Hippocampal formation (tissue), 2 donors: Measurements from ENCODE around the gene CBR3.
"Not testable (repeated sequence)": the region's sequence is repeated elsewhere in the genome, so short reads cannot be mapped to it uniquely, and the experiment has no call there.

Experiments used
- DNase-seq, 2 donors: peaks; one replicate each; lab custom pipeline; 2025; lab: John Stamatoyannopoulos, UW

The CBR3 gene

DNA sequence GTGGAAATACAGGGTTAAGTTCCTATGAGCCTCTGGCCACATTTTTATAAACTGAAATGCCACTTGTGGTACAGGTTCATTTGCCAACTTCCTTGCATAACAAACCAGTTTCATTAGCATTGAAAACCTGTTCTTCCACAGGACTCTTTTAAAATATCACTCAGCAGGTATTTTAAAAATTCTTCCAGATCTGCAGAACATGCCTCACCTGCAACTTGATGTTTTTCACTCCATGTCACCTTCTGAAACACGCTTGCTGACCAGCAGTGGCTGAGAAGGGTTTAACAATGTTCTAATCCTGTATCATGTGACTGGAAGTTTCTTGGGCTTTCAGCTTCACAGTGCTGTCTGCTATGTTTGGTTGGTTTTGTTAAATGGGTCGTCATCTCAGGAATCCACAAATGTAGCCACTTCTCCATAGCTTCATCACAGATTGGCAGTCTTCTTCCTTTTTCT, 17.6 kb upstream of the CBR3 start:
- DNase-seq: no peak

GRCh38 chr21:36120304-36120888, 14.5 kb upstream of the CBR3 start:
- no peak for DNase-seq

- DNase-seq: no peak
These were observed 11.9 kb upstream of the CBR3 start for GRCh38 chr21:36122977-36123376.

GRCh38 chr21:36124395-36124794, 10.5 kb upstream of the CBR3 start:
- no peak for DNase-seq

DNA sequence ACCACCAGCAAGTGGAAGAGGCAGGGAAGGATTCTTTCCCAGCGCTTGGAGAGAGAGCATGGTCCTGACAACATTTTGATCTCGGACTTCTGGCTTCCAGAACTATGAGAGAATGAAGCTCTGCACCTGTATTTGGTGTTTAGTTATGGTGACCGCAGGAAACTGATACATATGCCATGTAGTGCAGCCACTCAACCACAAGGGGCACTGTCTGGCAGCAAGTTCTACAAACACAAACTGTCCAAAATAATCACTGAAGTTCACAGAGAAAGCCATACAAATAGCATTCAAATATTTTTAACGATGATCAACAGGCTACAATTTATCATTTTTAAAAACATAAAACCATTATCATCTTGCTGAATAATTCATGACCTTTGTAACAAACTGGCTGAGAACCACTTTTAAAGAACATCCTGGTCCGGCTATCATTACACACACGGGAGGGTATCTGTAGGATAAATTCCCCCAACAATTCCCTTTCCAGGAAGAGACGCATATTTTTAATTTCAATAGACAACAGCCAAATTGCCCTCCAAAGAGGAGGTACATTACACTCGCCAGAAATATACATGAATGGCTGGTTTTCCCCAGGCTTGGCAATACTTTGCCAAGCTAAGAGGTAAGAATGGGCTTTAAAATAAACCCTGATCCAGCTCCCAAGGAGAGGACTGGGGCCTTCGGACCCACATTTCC, 9.2 kb upstream of the CBR3 start:
- peak in 1 of 2 donors; percentile 36 for DNase-seq

- DNase-seq: no peak
These were observed 8.7 kb upstream of the CBR3 start for GRCh38 chr21:36126208-36126565.

- no peak for DNase-seq
These were observed 8.2 kb upstream of the CBR3 start for GRCh38 chr21:36126621-36127110.

- DNase-seq: no peak
These were observed 7.5 kb upstream of the CBR3 start for GRCh38 chr21:36127250-36127904.

- DNase-seq: no peak
These were observed 6.9 kb upstream of the CBR3 start for GRCh38 chr21:36127977-36128376.

DNA sequence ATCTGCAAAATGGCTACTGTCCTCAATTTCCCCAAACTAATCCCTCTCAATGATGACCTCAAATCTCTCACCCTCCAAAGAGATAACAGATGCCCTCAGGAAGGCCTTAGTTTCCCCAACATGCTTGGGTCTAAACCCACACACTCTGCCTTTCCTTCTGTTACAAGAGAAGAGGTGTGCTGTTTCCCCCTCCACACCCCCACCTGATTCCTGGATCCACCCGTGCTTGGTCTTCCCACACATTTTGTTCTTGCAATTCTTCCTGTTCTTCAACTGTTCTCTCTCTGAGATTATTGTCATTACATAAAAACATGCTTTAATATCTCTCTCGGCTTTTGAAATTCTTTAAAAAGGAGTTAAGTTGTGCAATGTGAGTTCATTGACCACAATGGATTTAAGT, 5.7 kb upstream of the CBR3 start:
- no peak for DNase-seq

GRCh38 chr21:36130414-36130762, 4.5 kb upstream of the CBR3 start:
- DNase-seq: not testable (repeated sequence)

DNA sequence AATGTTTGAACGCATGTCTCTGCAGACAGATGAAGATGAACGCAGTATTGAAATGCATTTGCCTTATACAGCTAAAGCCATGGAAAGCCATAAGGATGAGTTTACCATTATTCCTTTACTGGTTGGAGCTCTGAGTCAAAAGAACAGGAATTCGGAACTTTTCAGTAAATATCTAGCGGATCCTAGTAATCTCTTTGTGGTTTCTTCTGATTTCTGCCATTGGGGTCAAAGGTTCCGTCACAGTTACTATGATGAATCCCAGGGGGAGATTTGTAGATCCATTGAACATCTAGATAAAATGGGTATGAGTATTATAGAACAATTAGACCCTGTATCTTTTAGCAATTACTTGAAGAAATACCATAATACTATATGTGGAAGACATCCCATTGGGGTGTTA, 4.0 kb upstream of the CBR3 start:
- not testable (repeated sequence) for DNase-seq

GRCh38 chr21:36132696-36133095, 2.2 kb upstream of the CBR3 start:
- DNase-seq: no peak

DNA sequence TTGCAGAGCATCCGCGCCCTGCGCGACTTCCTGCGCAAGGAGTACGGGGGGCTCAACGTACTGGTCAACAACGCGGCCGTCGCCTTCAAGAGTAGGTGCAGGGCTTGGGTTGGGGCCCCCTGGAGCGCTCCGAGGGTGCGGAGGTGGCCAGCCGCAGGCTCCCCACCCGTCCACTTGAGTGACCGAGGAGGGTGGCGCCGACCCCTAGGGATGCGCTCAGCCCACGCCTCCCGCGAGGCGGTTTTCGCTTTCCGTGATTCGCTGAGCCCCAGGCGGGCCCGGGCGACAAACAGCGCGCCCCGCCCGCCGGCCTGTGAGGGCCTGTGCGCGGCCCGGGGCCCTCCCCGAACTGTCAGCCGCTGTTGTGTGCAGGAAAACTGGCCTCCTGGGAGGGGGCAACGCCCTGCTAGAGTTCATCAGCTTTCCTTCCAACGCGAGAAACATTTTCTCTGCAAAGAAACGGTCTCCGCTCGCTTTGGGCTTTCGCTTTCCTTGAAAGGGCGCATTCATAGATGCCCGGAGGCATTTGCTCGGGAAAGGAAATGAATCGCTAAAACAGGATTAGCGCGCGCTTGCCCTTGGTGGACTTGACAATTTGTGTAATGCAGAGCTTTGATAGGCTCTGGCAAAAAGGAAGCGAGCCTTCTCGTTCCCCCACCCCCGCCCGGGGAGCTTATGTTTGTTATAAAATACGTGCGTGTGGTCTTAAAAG, 668 bp downstream of the CBR3 start:
- DNase-seq: peak; percentile 39 to 50

DNA sequence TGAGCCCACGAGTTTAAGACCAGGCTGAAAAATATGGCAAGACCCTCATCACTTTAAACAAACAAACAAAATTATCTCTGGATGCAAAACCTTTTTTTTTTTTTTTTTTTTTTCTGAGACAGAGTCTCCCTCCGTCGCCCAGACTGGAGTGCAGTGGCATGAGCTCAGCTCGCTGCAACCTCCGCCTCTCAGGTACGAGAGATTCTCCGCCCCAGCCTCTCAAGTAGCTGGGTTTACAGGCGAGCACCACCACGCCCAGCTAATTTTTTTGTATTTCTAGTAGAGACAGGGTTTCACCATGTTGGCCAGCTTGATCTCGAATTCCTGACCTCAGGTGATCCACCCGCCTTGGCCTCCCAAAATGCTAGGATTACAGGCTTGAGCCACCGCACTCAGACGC, 4.9 kb downstream of the CBR3 start:
- not testable (repeated sequence) for DNase-seq

DNA sequence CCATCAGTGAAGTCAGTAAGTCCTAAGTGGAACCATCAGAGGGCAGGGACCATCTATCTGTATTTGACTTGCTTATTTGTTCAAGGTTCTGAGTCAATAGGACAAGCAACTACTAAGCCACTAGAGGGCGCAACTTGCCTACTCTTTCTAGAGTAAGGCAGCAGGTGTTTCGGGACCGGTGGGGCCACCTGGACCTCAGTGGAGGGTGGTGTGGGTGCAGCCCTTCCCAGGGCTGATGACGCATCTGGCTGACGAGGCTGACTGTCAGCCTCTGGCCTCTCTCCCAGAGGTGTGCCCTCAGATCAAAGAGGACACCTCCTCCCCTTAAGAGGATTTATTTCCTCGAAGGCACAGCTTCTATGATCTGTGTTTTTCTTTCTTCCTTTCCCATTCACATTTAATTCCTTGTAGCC, 6.6 kb downstream of the CBR3 start:
- DNase-seq: peak; percentile 66 to 88

DNA sequence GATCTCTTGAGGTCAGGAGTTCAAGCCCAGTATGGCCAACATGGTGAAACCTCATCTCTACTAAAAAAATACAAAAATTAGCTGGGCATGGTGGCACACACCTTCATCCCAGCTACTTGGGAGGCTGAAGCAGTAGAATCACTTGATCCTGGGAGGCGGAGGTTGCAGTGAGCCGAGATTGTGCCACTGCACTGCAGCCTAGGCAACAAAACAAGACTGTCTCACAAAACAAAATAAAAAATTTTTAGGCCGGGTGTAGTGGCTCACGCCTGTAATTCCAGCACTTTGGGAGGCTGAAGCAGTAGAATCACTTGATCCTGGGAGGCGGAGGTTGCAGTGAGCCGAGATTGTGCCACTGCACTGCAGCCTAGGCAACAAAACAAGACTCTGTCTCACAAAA, 9.4 kb downstream of the CBR3 start:
- DNase-seq: not testable (repeated sequence)

GRCh38 chr21:36145259-36145658, 10.4 kb downstream of the CBR3 start:
- DNase-seq: no peak

GRCh38 chr21:36147911-36148310, 13.0 kb downstream of the CBR3 start:
- no peak for DNase-seq

- DNase-seq: no peak
These were observed 14.0 kb downstream of the CBR3 start for GRCh38 chr21:36148886-36149285.

GRCh38 chr21:36149788-36150711, 15.2 kb downstream of the CBR3 start:
- peak in 1 of 2 donors; percentile 61 for DNase-seq
